Posterior cingulate gyrus (tissue), 11 donors: ENCODE data around the gene C2CD5.
"Not testable (repeated sequence)": the region's sequence is repeated elsewhere in the genome, so short reads cannot be mapped to it uniquely, and the experiment has no call there.

ENCODE experiments used
- DNase-seq, 10 donors: peaks; one replicate each; pipeline versions ENCODE4 v3.0.0 to v3.0.0-alpha.2; 2020 to 2021; ENCODE audit warnings: mixed read lengths in 3 of 10
- intact Hi-C: fragments of 100-400 bp; cut with DNase I; formaldehyde crosslinking; loops from one replicate; pipeline ENCODE4 v1.15.1; 2023

C2CD5 gene

DNA sequence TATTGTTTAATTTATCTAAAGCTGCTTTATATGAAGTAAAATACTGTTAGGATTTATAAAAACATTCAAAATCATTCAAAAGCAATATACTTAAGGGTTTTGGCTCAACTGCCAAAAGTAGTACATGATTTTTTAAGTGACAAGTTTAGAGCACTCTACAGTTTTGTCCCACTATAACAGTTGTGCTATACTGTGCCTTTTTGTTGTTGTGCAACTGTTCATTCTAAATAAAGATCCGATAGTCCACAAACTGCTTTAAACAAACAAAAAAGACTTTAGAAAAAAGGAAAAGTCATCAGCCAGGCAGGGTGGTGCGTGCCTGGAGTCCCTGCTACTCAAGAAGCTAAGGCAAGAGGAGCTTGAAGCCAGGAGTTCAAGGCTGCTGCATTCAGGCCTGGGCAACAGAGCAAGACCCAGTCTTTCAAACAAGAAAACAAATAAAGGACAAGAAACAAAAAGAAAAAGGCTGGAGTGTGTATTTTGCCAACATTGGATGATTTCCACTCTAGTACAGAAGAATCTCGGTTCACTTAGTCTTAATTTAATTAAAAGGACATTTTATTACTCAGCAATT is 7.3 kb downstream of the C2CD5 start:
- no peak for DNase-seq
- intact Hi-C loops = no loop called here

DNA sequence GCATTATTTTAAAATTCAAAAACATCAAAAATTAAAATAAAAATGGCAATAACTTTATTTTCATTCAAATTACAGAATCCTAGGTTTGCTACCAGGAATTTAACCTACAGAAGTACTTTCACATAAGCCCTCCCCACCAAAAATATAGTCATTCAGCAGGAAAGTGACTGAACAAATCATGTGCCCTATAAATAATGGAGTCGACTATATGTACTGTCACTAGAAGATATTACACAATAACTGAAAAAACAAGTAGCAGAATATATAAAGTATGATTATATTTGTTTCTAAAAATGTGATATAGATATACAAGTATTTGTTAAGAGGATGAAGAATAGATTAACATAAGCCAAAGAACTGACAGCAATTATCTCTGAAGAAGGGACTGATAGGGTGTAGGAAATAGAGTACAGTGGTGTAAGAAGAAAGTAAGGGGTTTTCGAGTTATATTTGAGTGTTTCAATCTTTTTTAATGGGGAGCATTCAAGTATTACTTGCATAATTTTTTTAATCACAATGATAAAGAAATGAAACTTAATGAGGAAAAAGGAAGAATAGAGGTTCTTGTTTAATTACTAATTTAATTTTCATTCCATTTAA is 7.9 kb downstream of the C2CD5 start:
- intact Hi-C loops = no loop called here
- no peak for DNase-seq

DNA sequence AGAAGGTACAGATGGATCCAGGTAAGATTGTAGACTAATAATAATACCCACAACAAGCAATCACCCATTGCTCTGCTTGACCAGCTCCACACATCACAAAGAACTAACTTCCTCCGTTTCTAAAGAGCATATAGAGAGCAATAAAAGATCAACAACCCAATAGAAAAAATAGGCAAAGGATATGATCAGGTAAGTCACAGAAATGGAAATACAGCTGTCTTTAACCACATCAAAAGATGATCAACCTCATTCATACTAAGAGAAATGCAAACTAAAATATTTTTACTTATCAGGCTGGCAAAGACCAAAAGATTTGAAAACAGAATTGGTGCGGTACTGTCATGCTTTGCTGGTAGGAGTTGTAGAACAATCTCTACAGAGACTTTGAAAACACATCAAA is 8.9 kb downstream of the C2CD5 start:
- DNase-seq = no peak
- intact Hi-C loops = no loop called here

DNA sequence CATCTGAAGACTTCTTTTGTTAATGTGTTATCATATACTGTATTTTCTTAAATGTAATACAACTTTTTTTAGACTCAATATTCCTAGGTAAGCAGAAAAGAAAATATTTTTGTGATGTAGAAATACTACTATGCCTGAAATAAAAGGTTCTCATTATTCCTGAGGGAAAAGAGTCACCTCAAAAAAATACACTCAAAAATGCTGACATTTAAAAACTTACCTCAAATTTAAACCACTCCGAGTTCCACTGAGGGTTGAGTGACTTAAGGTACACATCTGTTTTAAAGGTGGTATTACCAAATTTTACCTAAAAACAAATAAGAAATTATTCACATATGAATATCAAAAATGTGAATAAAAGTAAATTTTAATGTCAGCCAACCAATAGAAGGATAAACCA is 9.3 kb downstream of the C2CD5 start:
- intact Hi-C loops = no loop called here
- DNase-seq = no peak

DNA sequence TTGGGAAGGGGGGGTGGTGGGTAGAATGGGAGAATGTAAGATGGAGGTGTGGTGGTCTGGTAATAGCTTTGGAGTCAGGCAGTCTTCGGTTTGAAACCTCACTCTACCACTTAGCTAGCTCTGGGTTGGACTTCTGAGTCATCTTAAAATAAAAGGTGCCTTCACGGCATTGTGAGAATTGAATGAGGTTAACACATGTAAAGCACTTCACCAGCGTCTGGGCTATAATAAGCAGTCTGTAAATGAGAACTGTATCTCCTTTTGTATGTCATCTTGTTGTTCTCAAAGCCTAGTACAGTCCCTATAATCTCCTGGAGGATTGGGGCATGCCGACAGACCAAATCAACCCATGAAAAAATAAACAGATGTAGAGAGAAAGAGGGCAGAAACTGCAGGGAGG is 11.2 kb downstream of the C2CD5 start:
- intact Hi-C loops = no loop called here
- DNase-seq = no peak

DNA sequence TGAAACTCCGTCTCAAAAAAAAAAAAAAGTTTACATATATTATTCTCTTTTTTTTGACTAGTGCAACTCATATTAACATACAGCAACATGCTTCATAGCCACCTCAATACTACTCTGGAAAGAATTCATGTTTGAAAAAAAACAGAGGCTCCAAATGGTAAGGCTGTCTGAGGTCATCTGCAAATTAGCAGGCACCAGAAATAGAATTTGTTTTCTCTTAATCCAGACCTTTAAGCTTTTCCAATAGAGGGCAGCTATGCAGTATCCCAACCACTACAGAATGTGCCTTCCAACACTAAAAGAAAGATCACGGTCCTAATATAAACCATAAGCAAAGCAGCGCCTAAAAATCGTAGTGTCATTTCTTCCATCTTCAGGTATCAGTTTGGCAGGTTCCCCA is 12.0 kb downstream of the C2CD5 start:
- intact Hi-C loops = no loop called here
- DNase-seq = no peak

DNA sequence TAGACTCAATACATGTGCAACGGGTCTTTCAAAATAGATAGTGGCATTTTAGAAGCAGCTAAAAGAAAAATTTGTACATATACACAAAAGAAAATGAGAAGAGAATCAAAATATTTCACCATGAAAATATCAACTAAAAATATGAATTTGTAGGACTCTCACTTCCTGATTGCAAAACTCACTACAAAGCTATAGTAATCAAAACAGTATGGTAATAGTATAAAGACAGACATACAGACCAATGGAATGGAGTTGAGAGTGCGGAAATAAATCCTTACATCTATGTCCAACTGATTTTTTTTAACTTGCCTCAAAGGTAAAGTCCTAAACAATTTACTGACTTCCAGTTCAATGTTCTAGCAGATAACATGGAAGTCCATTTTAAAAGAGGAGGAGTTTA is 13.1 kb downstream of the C2CD5 start:
- intact Hi-C loops = no loop called here
- DNase-seq = no peak

DNA sequence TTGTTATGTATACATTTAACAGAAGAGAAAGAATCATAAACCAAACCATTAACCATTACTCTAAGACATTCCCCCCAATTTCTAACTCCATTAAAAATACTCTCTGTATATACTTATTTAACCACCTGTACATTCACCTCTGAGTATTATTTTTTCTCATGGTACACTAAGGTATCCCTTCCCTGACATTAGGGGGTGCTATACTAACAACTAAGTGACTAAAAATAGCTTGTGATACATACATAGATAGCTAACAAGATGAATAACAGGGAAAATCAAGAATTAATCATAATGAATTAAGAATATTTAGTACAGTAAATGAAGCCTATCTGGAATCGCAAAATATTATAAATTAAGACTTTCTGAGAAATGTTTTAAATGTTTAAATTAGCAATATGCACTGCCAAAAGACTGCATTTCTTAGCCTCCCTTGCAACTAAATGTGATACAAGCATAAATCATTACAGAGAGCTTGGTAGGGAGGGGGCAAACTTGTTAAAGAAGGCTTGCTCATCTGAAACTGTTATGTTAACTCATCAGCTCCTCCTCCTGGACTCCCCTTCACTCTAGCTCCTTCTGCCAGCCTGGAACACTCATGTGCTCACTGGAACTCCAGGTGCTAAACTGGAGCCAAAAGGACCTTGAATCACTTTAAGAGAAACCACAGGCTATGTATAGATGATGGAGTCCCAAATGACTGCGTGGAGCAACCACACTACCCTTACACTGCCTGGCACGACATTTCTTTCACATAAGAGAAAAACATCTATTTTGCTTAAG is 14.9 kb downstream of the C2CD5 start:
- DNase-seq = no peak
- intact Hi-C loops = no loop called here

DNA sequence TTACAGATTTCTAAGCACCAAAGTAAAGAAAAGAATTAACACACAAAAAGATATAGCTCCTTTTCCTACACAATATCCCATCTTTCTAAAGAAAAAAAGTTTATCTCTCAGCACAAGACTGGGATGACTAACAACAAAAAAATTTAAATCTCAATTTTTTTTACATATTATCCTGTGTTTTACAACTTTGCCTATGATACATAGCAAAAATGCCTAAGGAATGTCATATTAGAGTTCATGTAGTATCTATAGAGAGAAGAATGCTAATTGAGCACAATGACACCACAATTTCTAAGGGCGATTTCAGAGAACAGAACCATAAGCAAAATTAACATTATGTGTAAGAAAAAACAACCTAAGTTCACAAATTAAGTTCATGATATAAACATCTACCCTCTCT is 16.3 kb downstream of the C2CD5 start:
- intact Hi-C loops = no loop called here

DNA sequence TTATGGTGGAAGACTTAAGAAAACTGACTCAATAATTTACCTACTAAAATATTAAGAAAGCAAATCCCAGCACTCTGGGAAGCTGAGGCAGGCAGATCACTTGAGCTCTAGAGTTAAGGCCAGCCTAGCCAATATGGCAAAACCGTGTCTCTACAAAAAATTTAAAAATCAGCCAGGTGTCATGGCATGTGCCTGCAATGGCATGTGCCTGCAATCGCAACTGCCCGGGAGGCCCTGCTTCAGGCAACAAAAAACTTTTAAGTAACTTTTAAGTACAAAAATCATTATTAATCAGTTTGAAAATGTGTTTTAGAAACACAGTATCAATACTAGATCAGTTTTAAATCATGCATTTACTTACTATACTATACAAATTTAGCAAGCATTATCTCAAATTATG is 17.5 kb downstream of the C2CD5 start:
- intact Hi-C loops = no loop called here
- no peak for DNase-seq

More for the DNA sequence above, 16.3 kb downstream of the C2CD5 start:
- no peak for DNase-seq

DNA sequence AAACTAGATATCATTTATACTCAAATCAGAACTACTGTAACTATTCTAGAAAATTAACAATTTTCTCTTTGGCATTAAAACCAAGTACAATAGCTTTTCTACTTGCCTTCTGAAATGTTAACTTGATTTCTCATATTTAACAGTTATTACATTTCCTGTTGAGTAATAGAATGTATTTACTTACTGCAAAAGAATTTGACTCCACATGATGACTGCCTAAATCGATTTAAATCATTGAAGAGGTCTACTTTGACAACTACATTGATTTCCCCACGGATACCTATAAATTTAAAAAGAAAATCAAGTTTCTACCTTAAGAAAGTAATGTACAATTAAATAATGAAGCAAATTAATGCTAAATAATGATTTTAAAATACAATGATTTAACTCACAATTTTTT is 18.9 kb downstream of the C2CD5 start:
- DNase-seq = no peak
- intact Hi-C loops = no loop called here

DNA sequence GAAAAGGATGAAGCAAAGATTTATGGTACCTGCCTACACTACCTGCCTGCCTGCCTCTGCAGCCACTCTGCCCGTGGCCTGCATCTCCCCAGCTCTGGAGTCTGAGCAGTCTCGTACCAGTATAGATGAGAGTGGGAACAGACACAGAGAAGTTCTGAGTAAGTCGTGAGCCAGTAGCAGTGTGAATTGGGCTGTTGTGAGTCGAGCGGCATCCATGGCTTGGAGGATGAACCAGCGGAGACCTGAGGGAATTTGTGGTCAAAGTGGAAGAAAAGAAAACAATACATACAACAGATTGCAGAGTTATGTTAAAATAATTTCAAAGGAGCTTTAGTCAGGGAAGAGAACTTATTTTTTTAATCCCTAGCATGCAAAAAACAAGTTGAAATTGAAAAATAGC is 25.3 kb downstream of the C2CD5 start:
- no peak for DNase-seq
- intact Hi-C loops = no loop called here

DNA sequence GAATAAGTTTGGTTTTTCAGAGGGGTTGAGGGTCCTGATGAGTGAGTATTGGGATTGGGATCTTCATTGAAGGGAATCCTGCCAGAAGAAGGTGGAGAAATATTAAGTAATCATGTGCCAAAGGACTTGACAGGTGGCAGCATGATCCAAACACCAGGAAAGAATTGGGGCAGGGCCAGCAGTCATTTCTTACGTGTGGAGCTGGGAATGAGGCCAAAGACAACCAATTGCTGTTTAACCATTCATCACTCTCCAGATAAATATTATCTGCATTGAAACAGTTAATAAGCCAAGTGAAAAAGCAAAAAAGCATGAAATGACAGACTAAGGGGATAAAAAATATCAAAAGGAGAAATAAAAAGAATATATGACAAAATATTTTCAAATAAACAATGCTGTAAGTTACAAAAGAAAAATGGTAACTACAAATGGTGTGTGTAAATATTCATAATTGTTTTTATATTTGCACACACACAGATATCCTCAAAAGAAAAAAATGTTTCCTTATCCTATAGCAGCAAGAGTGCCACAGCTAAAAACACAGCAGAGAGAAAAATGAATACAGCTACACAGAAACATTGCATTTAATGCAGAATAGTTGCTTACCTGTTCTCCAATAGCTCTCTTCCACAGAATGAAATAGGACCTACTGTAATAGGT is 26.2 kb downstream of the C2CD5 start:
- intact Hi-C loops = no loop called here

DNA sequence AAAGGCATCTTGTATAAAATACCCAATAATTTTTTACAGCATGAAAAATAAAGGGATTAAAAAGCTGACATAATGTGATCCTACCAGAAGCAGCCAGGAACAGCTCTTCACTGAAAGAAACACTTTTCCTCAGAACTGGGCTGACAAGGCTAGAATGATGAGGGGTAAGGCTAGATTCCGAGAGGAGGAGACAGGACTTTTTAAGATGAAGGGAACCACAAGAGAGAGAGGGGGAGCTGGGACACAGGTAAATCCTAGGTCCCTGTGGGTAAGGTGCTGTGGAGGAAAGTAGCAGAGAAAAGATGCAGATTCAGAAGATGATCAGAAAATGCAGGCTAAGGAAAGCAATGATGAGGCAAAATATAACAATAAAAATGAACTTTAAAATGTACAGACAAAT is 29.5 kb downstream of the C2CD5 start:
- DNase-seq = no peak
- intact Hi-C loops = no loop called here

More for the DNA sequence above, 26.2 kb downstream of the C2CD5 start:
- DNase-seq = no peak

DNA sequence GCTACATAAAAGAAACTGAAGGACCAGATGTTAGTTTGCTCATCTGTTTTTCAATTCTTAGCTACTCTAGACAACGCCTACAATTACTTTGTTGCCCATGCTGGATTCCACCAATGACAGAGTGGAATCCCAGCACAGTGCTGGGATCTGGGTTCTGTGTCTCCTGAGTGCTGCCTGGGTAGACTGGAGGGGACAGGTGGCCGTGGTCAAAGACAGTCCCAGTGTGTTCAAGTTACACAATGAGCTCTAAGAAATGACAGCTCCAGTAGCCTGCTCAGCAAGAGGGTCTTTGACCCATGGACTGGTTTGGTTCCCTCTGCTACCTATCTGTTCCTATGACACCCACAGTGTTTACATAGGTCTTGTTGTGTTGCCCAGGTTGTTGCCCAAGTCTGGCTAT is 38.5 kb downstream of the C2CD5 start:
- intact Hi-C loops = no loop called here
- no peak for DNase-seq

DNA sequence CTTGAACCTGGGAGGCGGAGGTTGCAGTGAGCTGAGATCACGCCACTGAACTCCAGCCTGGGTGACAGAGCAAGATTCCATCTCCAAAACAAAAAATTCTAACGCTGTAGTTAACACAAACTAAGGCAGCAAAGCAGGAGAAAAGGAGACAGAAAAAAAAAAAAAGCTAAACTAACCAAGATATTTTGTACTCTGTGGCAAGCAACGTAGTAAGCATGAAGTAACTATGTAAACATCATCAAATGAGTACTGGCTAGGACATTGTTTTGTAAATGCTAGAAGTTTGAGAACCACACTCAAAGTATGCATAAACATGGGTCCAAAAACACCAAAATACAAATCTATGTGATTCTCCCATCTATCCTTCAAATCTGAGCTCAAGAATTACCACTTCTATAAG is 44.2 kb downstream of the C2CD5 start:
- DNase-seq = no peak
- intact Hi-C loops = no loop called here

DNA sequence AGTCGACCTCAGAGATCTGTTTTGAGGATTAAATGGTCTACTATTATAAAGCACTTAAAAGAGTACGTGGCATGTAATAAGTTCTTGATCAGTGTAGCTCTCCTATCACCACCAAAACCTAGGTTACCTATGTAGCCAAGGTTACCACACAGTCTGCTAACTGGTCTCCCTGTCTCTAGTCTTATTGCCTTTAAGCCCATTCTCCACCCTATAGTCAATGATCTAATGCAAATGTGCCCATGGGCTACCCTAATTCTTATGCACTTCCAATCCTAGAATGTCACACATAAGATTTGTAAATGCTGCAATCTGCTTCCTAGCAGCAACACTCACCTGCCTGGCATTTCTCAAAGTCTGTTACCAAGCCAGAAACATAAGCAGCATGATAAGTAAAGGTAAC is 44.9 kb downstream of the C2CD5 start:
- intact Hi-C loops = no loop called here
- DNase-seq = no peak

DNA sequence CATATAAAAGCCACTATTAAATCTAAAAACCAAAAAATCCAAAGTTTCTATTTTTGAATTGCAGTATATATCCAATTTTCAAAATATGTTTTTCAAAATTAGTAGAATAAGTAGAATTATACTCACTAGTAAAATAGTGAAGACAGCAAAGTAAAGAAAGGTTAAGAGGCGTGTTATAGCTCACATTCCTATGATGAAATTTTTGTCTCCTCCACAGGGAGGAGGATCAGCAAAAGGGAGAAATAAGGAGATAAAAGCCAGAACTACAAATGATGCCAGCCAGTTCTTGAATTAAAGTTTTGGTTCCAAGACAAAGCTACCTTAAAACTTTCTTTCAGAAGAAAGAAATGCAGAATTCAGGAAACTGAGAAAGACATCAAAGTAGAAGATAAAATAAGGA is 50.0 kb downstream of the C2CD5 start:
- intact Hi-C loops = no loop called here
- no peak for DNase-seq

DNA sequence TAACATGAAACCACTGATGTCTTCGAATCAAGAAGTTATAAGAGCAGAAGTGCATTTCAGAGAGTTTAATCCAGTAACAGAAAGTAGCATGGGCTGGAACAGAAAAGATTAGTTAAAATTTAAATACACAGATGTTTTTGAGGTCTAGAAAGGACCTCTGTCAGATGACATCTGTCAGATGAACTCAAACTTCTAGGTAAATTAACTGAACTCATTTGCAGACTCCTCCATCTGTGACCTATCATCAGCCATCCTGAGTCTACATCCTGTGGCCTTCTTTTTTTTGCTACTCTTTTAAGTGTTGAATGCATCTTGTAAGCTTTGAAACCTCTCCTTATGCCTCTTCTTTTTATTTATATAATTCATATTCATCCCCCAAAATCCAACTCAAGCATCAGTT is 53.3 kb downstream of the C2CD5 start:
- no peak for DNase-seq
- intact Hi-C loops = no loop called here

DNA sequence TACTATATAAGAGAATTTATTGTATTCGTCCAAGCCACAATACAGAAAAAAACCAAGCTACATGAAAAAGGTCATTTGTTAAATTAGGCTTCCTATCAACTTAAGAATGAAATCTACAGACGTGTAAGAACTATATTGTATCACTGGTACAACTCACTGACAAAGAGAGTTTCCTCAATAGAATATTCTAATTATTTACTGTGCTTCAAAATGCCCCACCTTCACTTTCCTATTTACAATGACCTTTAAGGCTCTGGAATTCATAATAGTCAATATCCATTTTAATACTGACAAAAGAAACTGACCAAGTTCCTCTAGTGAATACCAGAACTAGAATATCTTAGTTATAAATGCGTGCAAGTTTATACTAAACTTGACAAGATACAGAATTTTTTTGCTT is 55.9 kb downstream of the C2CD5 start:
- intact Hi-C loops = no loop called here
- no peak for DNase-seq

DNA sequence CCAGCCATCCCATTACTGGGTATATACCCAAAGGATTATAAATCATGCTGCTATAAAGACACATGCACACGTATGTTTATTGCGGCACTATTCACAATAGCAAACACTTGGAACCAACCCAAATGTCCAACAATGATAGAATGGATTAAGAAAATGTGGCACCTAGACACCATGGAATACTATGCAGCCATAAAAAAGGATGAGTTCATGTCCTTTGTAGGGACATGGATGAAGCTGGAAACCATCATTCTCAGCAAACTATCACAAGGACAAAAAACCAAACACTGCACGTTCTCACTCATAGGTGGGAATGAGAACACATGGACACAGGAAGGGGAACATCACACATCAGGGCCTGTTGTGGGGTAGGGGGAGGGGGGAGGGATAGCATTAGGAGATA is 56.7 kb downstream of the C2CD5 start:
- intact Hi-C loops, DNase-seq: not testable (repeated sequence)
